Gastrocnemius medialis (tissue), 4 donors: ENCODE data around the gene SMC3.
"Not testable (repeated sequence)": the region's sequence is repeated elsewhere in the genome, so short reads cannot be mapped to it uniquely, and the experiment has no call there.

ENCODE experiments used
- POLR2A ChIP-seq, 2 donors: fragments of 450-650 bp; IDR thresholded peaks; one replicate each; pipeline ENCODE4 v1.6.1; 2017; ENCODE audit warnings: antibody characterized with exemption in 2 of 2, mild to moderate bottlenecking in 2 of 2, moderate library complexity in 2 of 2
- TF ChIP-seq, protein P1 (sequence below), 5 experiments: fragments of 450-650 bp in 3 of 5; fragments of 200-600 bp in 2 of 5; sonication (generic) in 2 of 5; IDR thresholded peaks in 4 of 5; conservative IDR thresholded peaks in 1 of 5; 1 replicate in 4 of 5; 2 replicates in 1 of 5; pipeline ENCODE4 v1.5.1; 2016 to 2019; ENCODE audit warnings: antibody characterized with exemption in 5 of 5, mild to moderate bottlenecking in 3 of 5, moderate library complexity in 3 of 5

DNA sequence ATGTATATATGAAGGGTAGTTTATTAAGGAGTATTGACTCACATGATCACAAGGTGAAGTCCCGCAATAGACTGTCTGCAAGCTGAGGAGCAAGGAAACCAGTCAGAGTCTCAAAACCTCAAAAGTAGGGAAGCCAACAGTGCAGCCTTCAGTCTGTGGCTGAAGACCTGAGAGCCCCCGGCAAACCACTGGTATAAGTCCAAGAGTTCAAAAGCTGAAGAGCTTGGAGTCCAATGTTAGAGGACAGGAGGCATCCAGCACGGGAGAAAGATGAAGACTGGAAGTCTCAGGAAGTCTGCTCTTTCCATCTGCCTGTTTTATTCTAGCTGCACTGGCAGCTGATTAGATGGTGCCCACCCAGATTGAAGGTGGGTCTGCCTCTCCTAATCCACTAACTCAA, 43.3 kb downstream of the SMC3 start:
- TF ChIP-seq, protein P1, sequence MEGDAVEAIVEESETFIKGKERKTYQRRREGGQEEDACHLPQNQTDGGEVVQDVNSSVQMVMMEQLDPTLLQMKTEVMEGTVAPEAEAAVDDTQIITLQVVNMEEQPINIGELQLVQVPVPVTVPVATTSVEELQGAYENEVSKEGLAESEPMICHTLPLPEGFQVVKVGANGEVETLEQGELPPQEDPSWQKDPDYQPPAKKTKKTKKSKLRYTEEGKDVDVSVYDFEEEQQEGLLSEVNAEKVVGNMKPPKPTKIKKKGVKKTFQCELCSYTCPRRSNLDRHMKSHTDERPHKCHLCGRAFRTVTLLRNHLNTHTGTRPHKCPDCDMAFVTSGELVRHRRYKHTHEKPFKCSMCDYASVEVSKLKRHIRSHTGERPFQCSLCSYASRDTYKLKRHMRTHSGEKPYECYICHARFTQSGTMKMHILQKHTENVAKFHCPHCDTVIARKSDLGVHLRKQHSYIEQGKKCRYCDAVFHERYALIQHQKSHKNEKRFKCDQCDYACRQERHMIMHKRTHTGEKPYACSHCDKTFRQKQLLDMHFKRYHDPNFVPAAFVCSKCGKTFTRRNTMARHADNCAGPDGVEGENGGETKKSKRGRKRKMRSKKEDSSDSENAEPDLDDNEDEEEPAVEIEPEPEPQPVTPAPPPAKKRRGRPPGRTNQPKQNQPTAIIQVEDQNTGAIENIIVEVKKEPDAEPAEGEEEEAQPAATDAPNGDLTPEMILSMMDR (IDR thresholded peaks at IDR 0.05 in 4 of 5, conservative IDR thresholded peaks at IDR 0.05 in 1 of 5), result not testable (repeated sequence)
- TF ChIP-seq POLR2A (IDR thresholded peaks at IDR 0.05), result not testable (repeated sequence)
